Astrocyte of the spinal cord (primary cell): ENCODE results near the gene CSF2.
A peak's percentile ranks its signal among the peaks of the same experiment; 100 is the strongest.

ENCODE experiments used
- DNase-seq: peaks from one replicate; pipeline ENCODE4 v3.0.0; 2011; ENCODE audit warnings: low read depth, low spot score
- H3K4me3 ChIP-seq: 2 replicates; pipeline ENCODE4 v1.5.1; 2011; ENCODE audit warnings: low read depth, mild to moderate bottlenecking, low read length, moderate library complexity
- in situ Hi-C: cut with HindIII; loops from 2 replicates; pipeline ENCODE4 v1.10.0; 2017; ENCODE audit warnings: low sequenced_read_pairs
- TF ChIP-seq, protein P1 (sequence below): IDR thresholded peaks from 2 replicates; pipeline ENCODE4 v1.5.1; 2012; ENCODE audit warnings: low read depth, mild to moderate bottlenecking, low read length, inconsistent platforms

Gene CSF2

DNA sequence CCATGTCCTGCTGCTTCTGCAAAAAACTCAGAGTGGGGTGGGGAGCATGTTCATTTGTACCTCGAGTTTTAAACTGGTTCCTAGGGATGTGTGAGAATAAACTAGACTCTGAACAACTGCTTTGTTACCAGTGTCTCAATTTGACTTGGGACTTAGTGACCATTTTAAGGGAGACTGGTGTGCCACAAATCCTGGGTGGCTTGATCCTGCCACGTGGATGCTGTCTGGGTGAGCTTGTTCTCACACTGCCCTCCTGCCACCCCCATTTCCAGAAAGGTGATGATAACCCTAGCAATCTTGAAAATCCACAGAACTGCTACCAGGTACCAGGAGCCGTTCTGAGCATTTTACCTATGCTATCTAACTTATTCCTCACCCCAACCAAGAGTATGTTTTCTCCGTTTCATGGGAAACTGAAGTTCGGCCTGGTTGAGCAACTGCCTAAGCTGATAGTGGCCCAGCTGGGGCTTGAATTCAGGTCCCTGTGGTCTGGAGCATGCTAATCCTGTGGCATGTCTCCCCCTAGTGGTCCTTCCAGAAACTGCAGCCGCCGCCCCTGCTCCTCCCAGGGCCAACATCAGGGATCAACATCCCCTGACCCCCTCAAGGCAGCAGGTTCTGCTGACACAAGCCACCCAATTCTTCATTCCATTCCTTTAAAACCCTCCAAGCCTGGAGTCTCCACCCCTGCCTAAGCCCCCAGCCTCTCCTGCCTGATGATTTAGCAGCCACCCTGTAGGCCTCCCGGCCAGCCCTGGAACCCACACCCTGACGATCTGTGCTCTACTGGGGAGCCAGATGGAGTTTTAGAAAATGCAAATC lies 10.3 kb upstream of the CSF2 start:
- TF ChIP-seq, protein P1, sequence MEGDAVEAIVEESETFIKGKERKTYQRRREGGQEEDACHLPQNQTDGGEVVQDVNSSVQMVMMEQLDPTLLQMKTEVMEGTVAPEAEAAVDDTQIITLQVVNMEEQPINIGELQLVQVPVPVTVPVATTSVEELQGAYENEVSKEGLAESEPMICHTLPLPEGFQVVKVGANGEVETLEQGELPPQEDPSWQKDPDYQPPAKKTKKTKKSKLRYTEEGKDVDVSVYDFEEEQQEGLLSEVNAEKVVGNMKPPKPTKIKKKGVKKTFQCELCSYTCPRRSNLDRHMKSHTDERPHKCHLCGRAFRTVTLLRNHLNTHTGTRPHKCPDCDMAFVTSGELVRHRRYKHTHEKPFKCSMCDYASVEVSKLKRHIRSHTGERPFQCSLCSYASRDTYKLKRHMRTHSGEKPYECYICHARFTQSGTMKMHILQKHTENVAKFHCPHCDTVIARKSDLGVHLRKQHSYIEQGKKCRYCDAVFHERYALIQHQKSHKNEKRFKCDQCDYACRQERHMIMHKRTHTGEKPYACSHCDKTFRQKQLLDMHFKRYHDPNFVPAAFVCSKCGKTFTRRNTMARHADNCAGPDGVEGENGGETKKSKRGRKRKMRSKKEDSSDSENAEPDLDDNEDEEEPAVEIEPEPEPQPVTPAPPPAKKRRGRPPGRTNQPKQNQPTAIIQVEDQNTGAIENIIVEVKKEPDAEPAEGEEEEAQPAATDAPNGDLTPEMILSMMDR = peak; percentile 98
- in situ Hi-C loops = no loop called here
- peak; percentile 43 for DNase-seq
- no peak overlapping the region for H3K4me3 ChIP-seq

DNA sequence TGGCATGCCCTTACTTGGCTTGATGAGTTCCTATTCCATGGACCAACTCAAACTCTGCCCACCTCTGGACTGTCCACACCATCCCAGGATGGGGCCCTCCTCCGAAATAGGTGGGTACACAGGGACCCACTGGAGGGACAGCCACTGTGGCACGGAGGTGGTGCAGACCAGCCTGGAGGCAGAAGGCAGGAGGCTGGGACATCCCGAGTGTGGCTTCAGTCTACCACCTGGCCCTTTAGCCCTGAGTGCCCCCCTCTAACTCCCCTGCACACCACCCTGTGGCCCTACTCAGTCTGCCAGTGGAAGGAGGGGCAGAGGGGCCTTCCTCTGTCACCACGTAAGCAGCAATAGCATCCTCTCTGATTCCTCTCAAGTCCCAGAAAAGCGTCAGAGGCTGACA lies 9.4 kb upstream of the CSF2 start:
- no peak overlapping the region for H3K4me3 ChIP-seq
- in situ Hi-C loops = no loop called here
- TF ChIP-seq, protein P1 = no peak
- DNase-seq = no peak

DNA sequence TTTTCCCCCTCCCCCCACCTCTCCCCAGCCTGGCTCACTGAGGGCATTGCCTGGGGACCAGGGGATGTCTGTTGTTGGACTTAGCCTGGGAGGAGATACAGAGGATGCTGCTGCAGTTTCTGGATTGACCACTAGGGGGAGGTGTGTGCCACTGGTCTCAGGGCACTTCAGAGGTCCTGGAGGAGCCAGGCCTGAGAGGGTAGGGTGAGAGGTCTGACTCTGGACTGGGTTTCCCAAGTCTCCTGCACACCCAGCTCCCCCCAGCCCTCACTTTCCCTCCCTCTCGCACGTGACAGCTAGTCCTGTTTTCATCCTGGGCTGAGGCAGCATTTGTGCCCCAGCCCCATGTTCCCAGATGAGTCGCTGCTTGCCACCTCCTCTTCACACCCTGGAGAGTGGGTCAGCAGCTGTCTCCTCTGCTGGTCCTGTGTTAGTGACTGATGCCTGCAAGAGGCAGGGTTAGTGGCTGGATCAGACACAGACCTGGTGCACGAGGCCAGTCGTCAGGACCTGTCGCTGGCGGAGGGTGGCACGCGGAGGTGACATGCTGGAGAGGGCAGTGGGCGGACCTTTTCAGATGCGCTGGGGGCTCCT lies 8.8 kb upstream of the CSF2 start:
- in situ Hi-C loops = no loop called here
- DNase-seq = peak; percentile 66
- TF ChIP-seq, protein P1 = peak; percentile 99
- H3K4me3 ChIP-seq = no peak overlapping the region

DNA sequence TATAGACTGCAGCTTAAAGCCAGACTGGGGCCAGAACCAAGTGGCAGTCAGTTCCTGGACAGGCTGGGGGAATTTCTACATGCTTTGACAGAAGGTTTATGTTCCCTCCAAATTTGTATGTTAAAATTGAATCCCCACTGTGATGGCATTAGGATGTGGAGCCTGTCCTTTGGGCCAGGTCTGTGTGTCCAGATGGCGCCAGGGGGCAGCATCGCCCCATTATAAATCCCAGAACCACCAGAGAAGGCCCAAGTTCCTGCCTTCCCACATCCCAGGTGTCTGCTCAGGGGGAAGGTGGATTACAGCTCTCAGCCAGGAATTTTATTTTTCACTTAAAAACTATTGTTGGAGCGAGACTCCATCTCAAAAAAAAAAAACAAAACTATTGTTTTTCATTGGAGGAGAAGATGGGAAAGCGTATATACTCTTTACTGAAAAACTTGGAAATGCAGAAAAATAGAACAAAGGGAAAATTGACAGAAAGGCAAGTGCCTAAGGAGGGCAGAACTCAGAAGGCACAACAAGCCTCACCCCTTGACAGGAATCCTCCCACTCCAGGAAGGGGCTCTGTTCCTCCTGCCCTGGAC lies 8.1 kb upstream of the CSF2 start:
- TF ChIP-seq, protein P1 = peak; percentile 78
- H3K4me3 ChIP-seq = no peak overlapping the region
- peak; percentile 69 for DNase-seq
- in situ Hi-C loops = no loop called here

DNA sequence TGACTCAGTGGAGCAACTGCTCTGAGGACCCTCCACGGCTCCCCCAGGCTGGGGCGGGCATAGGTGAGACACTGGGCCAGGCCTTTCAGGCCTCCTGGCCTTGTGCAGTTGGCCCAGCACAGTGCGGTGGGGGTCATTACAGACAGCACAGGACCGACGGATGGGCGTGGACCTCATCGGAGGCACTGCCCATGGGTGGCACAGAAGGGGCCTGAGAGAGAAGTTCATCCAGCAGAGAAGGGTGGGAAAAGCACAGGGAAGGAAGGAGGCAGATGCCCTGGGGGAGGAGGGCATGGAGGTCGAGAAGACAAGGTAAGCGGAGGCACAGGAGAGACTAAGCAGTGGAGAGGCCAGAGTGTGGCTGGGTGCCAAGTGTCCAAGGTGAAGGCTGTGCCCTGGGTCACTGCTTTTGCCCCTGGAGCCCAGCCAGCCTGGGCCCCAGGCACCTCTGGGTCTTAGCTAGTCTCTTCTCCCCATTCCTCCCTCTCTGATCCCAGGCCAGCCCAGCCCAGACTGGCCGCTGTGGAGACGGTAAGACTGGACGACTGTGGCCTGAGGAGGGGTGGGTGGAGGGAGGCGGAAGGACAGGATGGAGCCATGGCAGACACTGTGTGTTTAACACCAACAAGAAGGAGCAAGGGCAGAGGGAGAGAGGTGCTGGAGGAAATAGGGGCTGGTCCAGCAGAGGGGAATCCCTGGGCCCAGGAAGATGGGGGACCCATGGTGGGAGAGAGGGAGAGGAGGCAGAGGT lies 7.5 kb upstream of the CSF2 start:
- H3K4me3 ChIP-seq = no peak overlapping the region
- TF ChIP-seq, protein P1 = no peak
- no peak for DNase-seq
- in situ Hi-C loops = no loop called here

DNA sequence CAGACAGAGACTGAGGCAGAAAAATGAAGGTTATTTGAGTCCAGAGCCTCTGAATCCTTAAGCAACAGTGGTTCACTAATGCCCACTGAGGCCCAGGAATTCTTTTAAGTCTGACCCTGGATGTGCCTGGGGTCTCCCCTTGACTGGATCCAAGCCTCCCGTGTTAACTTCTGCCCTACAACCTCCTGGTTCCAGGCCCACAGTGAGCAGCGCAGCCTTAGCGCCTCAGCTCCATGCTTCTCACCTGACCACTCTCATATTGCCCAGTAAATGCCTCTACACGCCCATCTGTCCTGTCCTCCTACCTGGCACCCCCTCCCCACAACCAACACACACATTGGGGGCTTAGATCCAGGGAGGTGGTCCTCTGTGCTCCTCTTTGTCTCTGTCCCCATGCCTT lies 6.7 kb upstream of the CSF2 start:
- in situ Hi-C loops = no loop called here
- TF ChIP-seq, protein P1 = no peak
- DNase-seq = no peak
- H3K4me3 ChIP-seq = no peak overlapping the region
